Transverse colon (tissue), 4 donors: ENCODE results near the gene BMP6. TPM values are rescaled to one million over a fixed set of nuclear protein-coding genes. Genes with fewer than 3 reads are reported as not detected.
"Not testable (repeated sequence)": the region's sequence is repeated elsewhere in the genome, so short reads cannot be mapped to it uniquely, and the experiment has no call there.

Experiments
- DNase-seq: peaks from one replicate; pipeline ENCODE4 v3.0.0-alpha.2; 2019
- H3K27ac ChIP-seq, 4 donors: fragments of 200-600 bp; sonication (generic); 2 replicates each; pipeline ENCODE4 v1.5.1; 2016 to 2018; ENCODE audit warnings: inconsistent platforms in 4 of 4
- H3K27me3 ChIP-seq: fragments of 200-600 bp; sonication (generic); 2 replicates; pipeline ENCODE4 v1.5.1; 2017; ENCODE audit warnings: inconsistent platforms
- H3K36me3 ChIP-seq, 4 donors: fragments of 200-600 bp; sonication (generic); 2 replicates each; pipeline ENCODE4 v1.5.1; 2017 to 2019; ENCODE audit warnings: inconsistent platforms in 4 of 4
- H3K4me1 ChIP-seq, 4 donors: fragments of 200-600 bp; sonication (generic); 2 replicates each; pipeline ENCODE4 v1.5.1; 2017 to 2020; ENCODE audit warnings: inconsistent platforms in 4 of 4
- H3K4me3 ChIP-seq, 4 donors: fragments of 200-600 bp; sonication (generic); 1 replicate in 1 of 4; 2 replicates in 3 of 4; pipeline versions ENCODE4 v1.5.1 to v1.6.1; 2017 to 2019; ENCODE audit warnings: inconsistent platforms in 4 of 4
- H3K9me3 ChIP-seq, 2 donors: fragments of 200-600 bp; sonication (generic); 2 replicates each; pipeline ENCODE4 v1.5.1; 2017 to 2019; ENCODE audit warnings: inconsistent platforms in 2 of 2
- EP300 ChIP-seq: sonication (generic); formaldehyde crosslinking; IDR thresholded peaks from one replicate; pipeline ENCODE4 v1.6.1; 2017; ENCODE audit warnings: antibody characterized with exemption, low read depth
- POLR2A ChIP-seq: fragments of 450-650 bp; IDR thresholded peaks from one replicate; pipeline ENCODE4 v1.6.1; 2016; ENCODE audit warnings: antibody characterized with exemption, mild to moderate bottlenecking, moderate library complexity
- POLR2AphosphoS5 ChIP-seq, 3 donors: sonication (generic); formaldehyde crosslinking; IDR thresholded peaks; one replicate each; pipeline ENCODE4 v1.6.1; 2016; ENCODE audit warnings: antibody characterized with exemption in 3 of 3
- WGBS, 2 donors: methylation state at CpG; one replicate each; pipeline ENCODE4 v1.1.5; 2018; ENCODE audit warnings: low coverage in 1 of 2; 5-methylcytosine and 5-hydroxymethylcytosine counted together
- in situ Hi-C, 4 donors: fragments of 200-750 bp; cut with MboI; loops; one replicate each; pipeline versions ENCODE4 v1.15.0 to v1.15.1; 2017; ENCODE audit warnings: low sequenced_read_pairs in 3 of 4, low pct_ligation_motif_present in 1 of 4, low pct_unique_long_range_greater_than_20kb in 1 of 4
- intact Hi-C: fragments of 100-400 bp; cut with DNase I; formaldehyde crosslinking; loops from one replicate; pipeline ENCODE4 v1.15.1; 2023; ENCODE audit warnings: low total_unique reads
- total RNA-seq, 4 donors: library from RNA; depleted of rRNA; stranded (reverse); fragments of >200 nt; gene quantifications; one replicate each; pipeline ENCODE4 v1.1.0, GENCODE V29; 2016
- TF ChIP-seq, protein P1 (sequence below), 5 experiments: fragments of 200-600 bp in 3 of 5; fragments of 450-650 bp in 2 of 5; sonication (generic) in 3 of 5; IDR thresholded peaks; 1 replicate in 2 of 5; 2 replicates in 3 of 5; pipeline ENCODE4 v1.5.1; 2016 to 2017; ENCODE audit warnings: antibody characterized with exemption in 5 of 5, inconsistent platforms in 3 of 5, mild to moderate bottlenecking in 2 of 5, moderate library complexity in 1 of 5

The BMP6 gene
- total RNA-seq, 4 donors from 2014 or later: 1.1 to 12.7 (median 6.7) TPM

DNA sequence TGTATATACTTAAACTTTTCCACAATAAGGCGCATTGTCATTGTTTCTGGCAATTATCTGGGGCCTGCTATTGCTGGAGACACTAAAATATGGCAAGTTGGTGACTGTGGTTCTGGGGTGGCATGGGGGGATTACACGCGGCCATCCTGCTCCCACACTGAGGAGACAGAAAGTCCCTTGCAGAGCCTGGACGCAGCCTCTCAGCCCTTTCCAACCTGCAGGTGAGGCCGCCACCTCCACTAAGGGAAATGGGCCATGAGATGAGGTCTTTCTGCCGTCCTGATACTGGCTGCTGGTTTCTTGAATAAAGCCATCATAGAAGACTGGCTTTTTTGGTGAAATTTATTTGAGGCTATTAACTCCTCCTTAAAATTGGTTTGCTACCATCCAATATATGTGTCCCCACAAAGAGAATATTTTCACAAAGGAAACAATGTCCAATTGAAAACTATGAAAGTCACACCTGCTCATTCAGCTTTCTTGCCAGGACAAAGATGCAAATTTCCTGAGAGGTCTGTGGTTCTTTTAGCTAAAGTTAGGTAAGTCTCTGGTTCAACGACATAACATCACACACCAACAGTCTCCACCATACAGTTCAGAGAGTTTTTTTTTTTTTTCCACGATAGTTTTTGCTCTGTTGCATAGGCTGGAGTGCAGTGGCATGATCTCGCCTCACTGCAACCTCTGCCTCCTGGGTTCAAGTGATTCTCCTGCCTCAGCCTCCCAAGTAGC is 171.7 kb downstream of the BMP6 start:
- Histone ChIP-seq H3K4me1 (peaks cover 0 to 15% (median 8%) of the 10 kb centered on the region in 4 donors), H3K36me3 (peaks cover 0 to 38% (median 17%) of the 10 kb centered on the region in 4 donors), H3K27ac (peak overlapping the region in 2 of 4 donors; percentile 33 to 48), H3K4me3 (no peak overlapping the region), H3K9me3 (no peaks in the 10 kb centered on the region), H3K27me3 (no peaks in the 10 kb centered on the region)
- intact Hi-C loops: no loop called here
- no peak for DNase-seq
- 80 to 90% methylated on average over 1 to 9 of the region's 9 CpGs for WGBS, 2 donors
- in situ Hi-C loops: loop anchor here in 1 of 4 donors (10.0 kb wide), 1 partner anchor 87 kb away; no protein-coding TSS in a partner anchor
- TF ChIP-seq EP300: no peak
- TF ChIP-seq, protein P1, sequence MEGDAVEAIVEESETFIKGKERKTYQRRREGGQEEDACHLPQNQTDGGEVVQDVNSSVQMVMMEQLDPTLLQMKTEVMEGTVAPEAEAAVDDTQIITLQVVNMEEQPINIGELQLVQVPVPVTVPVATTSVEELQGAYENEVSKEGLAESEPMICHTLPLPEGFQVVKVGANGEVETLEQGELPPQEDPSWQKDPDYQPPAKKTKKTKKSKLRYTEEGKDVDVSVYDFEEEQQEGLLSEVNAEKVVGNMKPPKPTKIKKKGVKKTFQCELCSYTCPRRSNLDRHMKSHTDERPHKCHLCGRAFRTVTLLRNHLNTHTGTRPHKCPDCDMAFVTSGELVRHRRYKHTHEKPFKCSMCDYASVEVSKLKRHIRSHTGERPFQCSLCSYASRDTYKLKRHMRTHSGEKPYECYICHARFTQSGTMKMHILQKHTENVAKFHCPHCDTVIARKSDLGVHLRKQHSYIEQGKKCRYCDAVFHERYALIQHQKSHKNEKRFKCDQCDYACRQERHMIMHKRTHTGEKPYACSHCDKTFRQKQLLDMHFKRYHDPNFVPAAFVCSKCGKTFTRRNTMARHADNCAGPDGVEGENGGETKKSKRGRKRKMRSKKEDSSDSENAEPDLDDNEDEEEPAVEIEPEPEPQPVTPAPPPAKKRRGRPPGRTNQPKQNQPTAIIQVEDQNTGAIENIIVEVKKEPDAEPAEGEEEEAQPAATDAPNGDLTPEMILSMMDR (IDR thresholded peaks at IDR 0.05): no peak
- no peak for TF ChIP-seq POLR2AphosphoS5 (IDR thresholded peaks at IDR 0.05)
- TF ChIP-seq POLR2A: no peak

DNA sequence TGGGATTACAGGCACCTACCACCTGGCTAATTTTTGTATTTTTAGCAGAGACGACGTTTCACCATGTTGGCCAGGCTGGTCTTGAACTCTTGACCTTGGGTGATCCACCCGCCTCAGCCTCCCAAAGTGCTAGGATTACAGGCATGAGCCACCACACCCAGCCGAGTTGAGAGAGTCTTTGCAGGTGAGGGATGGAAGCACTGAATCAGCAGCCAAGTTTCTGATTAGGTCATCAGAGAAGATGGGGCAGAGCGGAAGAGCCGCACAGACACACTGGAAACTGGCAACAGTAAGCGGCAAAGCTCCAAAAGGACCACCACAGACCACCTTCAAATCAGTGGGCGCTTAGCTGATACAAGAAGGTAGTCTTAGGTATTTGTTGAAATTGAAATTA is 172.3 kb downstream of the BMP6 start:
- Histone ChIP-seq H3K27ac (peak overlapping the region in 2 of 4 donors; percentile 33 to 48), H3K4me1 (peaks cover 0 to 15% (median 8%) of the 10 kb centered on the region in 4 donors), H3K36me3 (peaks cover 0 to 38% (median 19%) of the 10 kb centered on the region in 4 donors)
- WGBS, 2 donors: 88% methylated on average over 8 of the region's 8 CpGs; no CpG with 5 or more reads in 1 of the 2 donors
- H3K4me3 ChIP-seq, H3K27me3 ChIP-seq, H3K9me3 ChIP-seq, DNase-seq, intact Hi-C loops: not testable (repeated sequence)
- in situ Hi-C loops: loop anchor here in 1 of 4 donors (10.0 kb wide), 1 partner anchor 87 kb away; no protein-coding TSS in a partner anchor

DNA sequence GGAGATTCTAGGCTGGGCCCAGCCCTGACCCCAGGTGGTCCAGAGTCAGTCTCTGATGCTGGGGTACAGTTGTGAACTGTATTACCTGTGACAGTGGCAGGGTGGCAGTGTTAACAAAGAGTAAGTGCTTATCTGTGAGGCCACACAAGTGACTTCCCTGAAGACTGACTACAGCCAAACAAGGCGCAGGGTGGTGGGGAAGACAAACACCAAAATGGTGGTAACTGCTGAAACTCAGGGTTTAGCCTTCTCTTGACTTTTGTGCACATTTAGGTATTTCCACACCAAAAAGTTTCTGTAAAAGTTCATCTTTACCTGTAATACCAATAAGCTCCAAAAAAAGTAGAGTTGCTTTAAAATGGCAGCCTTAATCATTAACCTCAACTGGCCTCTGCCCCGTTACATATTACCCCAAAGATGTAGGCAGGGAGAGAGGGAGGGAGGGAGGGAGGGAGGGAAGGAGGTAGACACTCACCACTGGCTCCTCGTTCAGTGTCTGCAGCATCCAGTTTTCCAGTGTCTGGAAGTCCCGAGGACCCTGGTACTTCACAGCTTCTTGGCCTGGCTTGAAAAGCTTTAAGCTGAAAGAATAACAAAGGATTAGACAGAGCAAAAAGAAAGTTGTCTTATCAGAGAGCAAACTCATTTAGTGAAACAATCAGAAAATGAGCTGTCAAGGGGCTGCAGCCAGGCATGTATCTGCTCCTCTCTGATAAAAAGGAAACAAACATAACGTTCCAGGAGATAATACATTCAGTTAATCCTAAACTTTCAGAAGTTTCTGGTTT is 173.4 kb downstream of the BMP6 start:
- Histone ChIP-seq H3K27ac (peak overlapping the region in 3 of 4 donors; percentile 11 to 48 (median 33)), H3K27me3 (no peaks in the 10 kb centered on the region), H3K4me3 (no peak overlapping the region), H3K4me1 (peaks cover 0 to 15% (median 8%) of the 10 kb centered on the region in 4 donors), H3K36me3 (peaks cover 0 to 40% (median 19%) of the 10 kb centered on the region in 4 donors), H3K9me3 (no peaks in the 10 kb centered on the region)
- WGBS, 2 donors: 54 to 86% methylated on average over 3 to 5 of the region's 5 CpGs
- in situ Hi-C loops: loop anchor here in 1 of 4 donors (10.0 kb wide), 1 partner anchor 86 kb away; no protein-coding TSS in a partner anchor
- TF ChIP-seq, protein P1 (IDR thresholded peaks at IDR 0.05): peak in 2 of 5 experiments; percentile 15 to 39
- TF ChIP-seq POLR2AphosphoS5 (IDR thresholded peaks at IDR 0.05): no peak
- DNase-seq: peak; percentile 38
- intact Hi-C loops: no loop called here

DNA sequence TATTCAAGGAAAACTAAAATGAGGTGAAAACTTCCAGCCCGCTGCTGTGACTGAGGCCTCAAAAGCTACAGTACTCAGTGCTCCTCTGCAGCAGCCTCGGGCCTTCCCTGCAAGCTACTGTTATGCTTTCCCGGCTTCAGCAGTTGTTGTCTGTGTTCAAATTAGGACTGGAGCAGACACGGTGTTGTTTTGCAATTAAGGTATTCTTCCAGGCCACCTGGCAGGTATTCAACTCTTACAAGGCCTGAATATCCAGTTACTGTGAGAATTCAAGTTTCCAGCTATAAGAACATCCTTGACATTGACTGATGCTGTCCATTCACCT is 174.0 kb downstream of the BMP6 start:
- peaks cover 0 to 43% (median 16%) of the 10 kb centered on the region in 4 donors for H3K36me3 ChIP-seq
- H3K27me3 ChIP-seq: no peaks in the 10 kb centered on the region
- TF ChIP-seq EP300: no peak
- TF ChIP-seq, protein P1 (IDR thresholded peaks at IDR 0.05): no peak
- TF ChIP-seq POLR2AphosphoS5 (IDR thresholded peaks at IDR 0.05): no peak
- no peak for TF ChIP-seq POLR2A
- no peak overlapping the region for H3K4me3 ChIP-seq
- in situ Hi-C loops (loop anchor here in 1 of 4 donors (10.0 kb wide), 1 partner anchor 85 kb away; no protein-coding TSS in a partner anchor), intact Hi-C loops (no loop called here)
- H3K27ac ChIP-seq: peak overlapping the region in 2 of 4 donors; percentile 48 to 69
- H3K4me1 ChIP-seq: peaks cover 0 to 14% (median 8%) of the 10 kb centered on the region in 4 donors
- no peak for DNase-seq
- WGBS, 2 donors: 52 to 82% methylated on average over 3 to 4 of the region's 4 CpGs
- H3K9me3 ChIP-seq: no peaks in the 10 kb centered on the region
